ENCODE results near the gene TRAF6. TPM values are rescaled to one million over a fixed set of nuclear protein-coding genes. Genes with fewer than 3 reads are reported as not detected.

The TRAF6 gene
- total RNA-seq, 1 experiment from 2014 or later: 6.6 TPM

- Mint-ChIP-seq H3K4me1 (peaks cover 10% of the 10 kb centered on the region), H3K36me3 (no peaks in the 10 kb centered on the region; the same call in 1 of the 2 replicates), H3K27me3 (ENCODE audit: low read depth) (peaks cover 3% of the 10 kb centered on the region; the same call in 1 of the 2 replicates), H3K4me3 (no peak overlapping the region), H3K27ac (no peak overlapping the region), H3K9me3 (no peaks in the 10 kb centered on the region)
- ATAC-seq: no peak
- POLR2A ChIA-PET: no interaction called here
- no peak for DNase-seq (ENCODE audit: low spot score)
- TF ChIP-seq NR1H2 (CRISPR knock-in tag; IDR thresholded peaks at IDR 0.05): no peak
- no peak for TF ChIP-seq OVOL2 (CRISPR knock-in tag; IDR thresholded peaks at IDR 0.05; ENCODE audit: borderline replicate concordance)
- no peak for TF ChIP-seq RELA (CRISPR knock-in tag; IDR thresholded peaks at IDR 0.05; ENCODE audit: borderline replicate concordance)
- CTCF ChIA-PET: interaction anchor here (1.0 to 2.9 kb wide), 3 partner anchors 13 to 173 kb away, joined by 3 to 12 read pairs (median 6); no protein-coding TSS in a partner anchor
Measured at GRCh38 chr11:36465449-36466163, 44.5 kb downstream of the TRAF6 start.

- DNase-seq (ENCODE audit: low spot score) (no peak), ATAC-seq (no peak)
- CTCF ChIA-PET: interaction anchor here (1.4 to 2.9 kb wide), 3 partner anchors 14 to 172 kb away, joined by 3 to 12 read pairs (median 6); no protein-coding TSS in a partner anchor
- TF ChIP-seq ZNF416 (CRISPR knock-in tag; IDR thresholded peaks at IDR 0.05) (no peak), ZNF219 (CRISPR knock-in tag; IDR thresholded peaks at IDR 0.05; ENCODE audit: borderline replicate concordance) (no peak), MAX (CRISPR knock-in tag; IDR thresholded peaks at IDR 0.05) (no peak), ZNF281 (CRISPR knock-in tag; IDR thresholded peaks at IDR 0.05) (no peak), TCF7 (CRISPR knock-in tag; IDR thresholded peaks at IDR 0.05; ENCODE audit: low read depth) (no peak), EMX1 (CRISPR knock-in tag; IDR thresholded peaks at IDR 0.05) (no peak)
- Mint-ChIP-seq H3K4me1 (peaks cover 16% of the 10 kb centered on the region), H3K36me3 (no peaks in the 10 kb centered on the region; the same call in 1 of the 2 replicates), H3K27me3 (ENCODE audit: low read depth) (peaks cover 3% of the 10 kb centered on the region; the same call in 1 of the 2 replicates), H3K9me3 (no peaks in the 10 kb centered on the region), H3K27ac (no peak overlapping the region), H3K4me3 (no peak overlapping the region)
- POLR2A ChIA-PET: no interaction called here
Measured at GRCh38 chr11:36464720-36465119, 45.4 kb downstream of the TRAF6 start.

- peaks cover 14% of the 10 kb centered on the region for H3K4me1 Mint-ChIP-seq
- H3K36me3 Mint-ChIP-seq: no peaks in the 10 kb centered on the region; the same call in 1 of the 2 replicates
- H3K4me3 Mint-ChIP-seq: no peak overlapping the region
- CTCF ChIA-PET: interaction anchor here (1.4 to 2.4 kb wide), 2 partner anchors 15 to 29 kb away, joined by 3 to 6 read pairs; no protein-coding TSS in a partner anchor
- DNase-seq (ENCODE audit: low spot score) (no peak), ATAC-seq (no peak; the same call in none of the 2 replicates)
- H3K27ac Mint-ChIP-seq: no peak overlapping the region
- no peaks in the 10 kb centered on the region for H3K9me3 Mint-ChIP-seq
- H3K27me3 Mint-ChIP-seq (ENCODE audit: low read depth): no peaks in the 10 kb centered on the region
- POLR2A ChIA-PET: no interaction called here
- TF ChIP-seq TP53 (CRISPR knock-in tag; IDR thresholded peaks at IDR 0.05) (no peak), KAT7 (CRISPR knock-in tag; IDR thresholded peaks at IDR 0.05; ENCODE audit: borderline replicate concordance) (no peak), ZNF219 (CRISPR knock-in tag; IDR thresholded peaks at IDR 0.05; ENCODE audit: borderline replicate concordance) (no peak), FOXK1 (CRISPR knock-in tag; IDR thresholded peaks at IDR 0.05) (no peak), ZBTB43 (CRISPR knock-in tag; IDR thresholded peaks at IDR 0.05) (no peak), JUN (CRISPR knock-in tag; IDR thresholded peaks at IDR 0.05) (no peak), ELF4 (CRISPR knock-in tag; IDR thresholded peaks at IDR 0.05; ENCODE audit: low read depth) (no peak), ATF3 (CRISPR knock-in tag; conservative IDR thresholded peaks at IDR 0.05) (no peak), ZNF423 (CRISPR knock-in tag; IDR thresholded peaks at IDR 0.05) (no peak), IRF2 (CRISPR knock-in tag; IDR thresholded peaks at IDR 0.05; ENCODE audit: borderline replicate concordance, low read depth) (no peak), AFF4 (CRISPR knock-in tag; IDR thresholded peaks at IDR 0.05; ENCODE audit: borderline replicate concordance) (no peak)
Measured at GRCh38 chr11:36463781-36464180, 46.3 kb downstream of the TRAF6 start.
